ENCODE results near the gene ATR.

The ATR gene

DNA sequence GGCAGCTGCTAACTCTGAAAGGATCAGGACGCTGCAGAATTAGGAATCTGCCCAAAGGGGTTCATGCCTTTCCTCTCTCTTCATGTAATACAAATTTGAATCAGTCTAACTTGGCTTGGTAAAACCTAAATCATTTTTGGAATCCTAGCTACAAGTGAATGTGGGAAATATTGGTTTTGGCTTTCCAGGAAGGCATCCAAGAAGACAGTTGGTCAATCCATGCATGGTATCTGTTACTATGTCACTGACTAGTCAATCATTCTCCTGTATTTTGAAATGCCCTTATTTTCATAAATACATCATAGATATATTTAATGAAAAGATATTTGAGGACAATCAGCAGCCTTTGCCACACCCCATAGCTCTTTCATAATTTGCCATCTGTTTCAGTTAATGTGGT is 10.2 kb upstream of the ATR start:
- H3K27ac ChIP-seq (ENCODE audit: extremely low read depth, low read depth, low read length), result no peak overlapping the region
- TF ChIP-seq, protein P1, sequence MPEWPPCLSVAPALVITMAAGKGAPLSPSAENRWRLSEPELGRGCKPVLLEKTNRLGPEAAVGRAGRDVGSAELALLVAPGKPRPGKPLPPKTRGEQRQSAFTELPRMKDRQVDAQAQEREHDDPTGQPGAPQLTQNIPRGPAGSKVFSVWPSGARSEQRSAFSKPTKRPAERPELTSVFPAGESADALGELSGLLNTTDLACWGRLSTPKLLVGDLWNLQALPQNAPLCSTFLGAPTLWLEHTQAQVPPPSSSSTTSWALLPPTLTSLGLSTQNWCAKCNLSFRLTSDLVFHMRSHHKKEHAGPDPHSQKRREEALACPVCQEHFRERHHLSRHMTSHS (tag by site-specific recombination; IDR thresholded peaks at IDR 0.05), result no peak
- TF ChIP-seq, protein P2, sequence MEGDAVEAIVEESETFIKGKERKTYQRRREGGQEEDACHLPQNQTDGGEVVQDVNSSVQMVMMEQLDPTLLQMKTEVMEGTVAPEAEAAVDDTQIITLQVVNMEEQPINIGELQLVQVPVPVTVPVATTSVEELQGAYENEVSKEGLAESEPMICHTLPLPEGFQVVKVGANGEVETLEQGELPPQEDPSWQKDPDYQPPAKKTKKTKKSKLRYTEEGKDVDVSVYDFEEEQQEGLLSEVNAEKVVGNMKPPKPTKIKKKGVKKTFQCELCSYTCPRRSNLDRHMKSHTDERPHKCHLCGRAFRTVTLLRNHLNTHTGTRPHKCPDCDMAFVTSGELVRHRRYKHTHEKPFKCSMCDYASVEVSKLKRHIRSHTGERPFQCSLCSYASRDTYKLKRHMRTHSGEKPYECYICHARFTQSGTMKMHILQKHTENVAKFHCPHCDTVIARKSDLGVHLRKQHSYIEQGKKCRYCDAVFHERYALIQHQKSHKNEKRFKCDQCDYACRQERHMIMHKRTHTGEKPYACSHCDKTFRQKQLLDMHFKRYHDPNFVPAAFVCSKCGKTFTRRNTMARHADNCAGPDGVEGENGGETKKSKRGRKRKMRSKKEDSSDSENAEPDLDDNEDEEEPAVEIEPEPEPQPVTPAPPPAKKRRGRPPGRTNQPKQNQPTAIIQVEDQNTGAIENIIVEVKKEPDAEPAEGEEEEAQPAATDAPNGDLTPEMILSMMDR (tag by site-specific recombination; IDR thresholded peaks at IDR 0.05), result no peak
- TF ChIP-seq ZNF248 (tag by site-specific recombination; IDR thresholded peaks at IDR 0.05) (no peak), ZNF394 (tag by site-specific recombination; IDR thresholded peaks at IDR 0.05; ENCODE audit: borderline replicate concordance) (no peak), ZNF10 (tag by site-specific recombination; IDR thresholded peaks at IDR 0.05) (no peak), ZNF510 (tag by site-specific recombination; IDR thresholded peaks at IDR 0.05; ENCODE audit: insufficient replicate concordance) (no peak), ZNF473 (tag by site-specific recombination; IDR thresholded peaks at IDR 0.05) (no peak), KLF9 (tag by site-specific recombination; IDR thresholded peaks at IDR 0.05; ENCODE audit: low read depth) (no peak), SP7 (tag by site-specific recombination; IDR thresholded peaks at IDR 0.05) (no peak), ZNF155 (tag by site-specific recombination; IDR thresholded peaks at IDR 0.05) (no peak), ZNF214 (tag by site-specific recombination; IDR thresholded peaks at IDR 0.05; ENCODE audit: borderline replicate concordance) (no peak), OSR2 (tag by site-specific recombination; IDR thresholded peaks at IDR 0.05) (no peak)
- TF ChIP-seq, protein P3, sequence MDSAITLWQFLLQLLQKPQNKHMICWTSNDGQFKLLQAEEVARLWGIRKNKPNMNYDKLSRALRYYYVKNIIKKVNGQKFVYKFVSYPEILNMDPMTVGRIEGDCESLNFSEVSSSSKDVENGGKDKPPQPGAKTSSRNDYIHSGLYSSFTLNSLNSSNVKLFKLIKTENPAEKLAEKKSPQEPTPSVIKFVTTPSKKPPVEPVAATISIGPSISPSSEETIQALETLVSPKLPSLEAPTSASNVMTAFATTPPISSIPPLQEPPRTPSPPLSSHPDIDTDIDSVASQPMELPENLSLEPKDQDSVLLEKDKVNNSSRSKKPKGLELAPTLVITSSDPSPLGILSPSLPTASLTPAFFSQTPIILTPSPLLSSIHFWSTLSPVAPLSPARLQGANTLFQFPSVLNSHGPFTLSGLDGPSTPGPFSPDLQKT (IDR thresholded peaks at IDR 0.05; ENCODE audit: borderline replicate concordance, low read depth, low read length), result no peak
- TF ChIP-seq, protein P4, sequence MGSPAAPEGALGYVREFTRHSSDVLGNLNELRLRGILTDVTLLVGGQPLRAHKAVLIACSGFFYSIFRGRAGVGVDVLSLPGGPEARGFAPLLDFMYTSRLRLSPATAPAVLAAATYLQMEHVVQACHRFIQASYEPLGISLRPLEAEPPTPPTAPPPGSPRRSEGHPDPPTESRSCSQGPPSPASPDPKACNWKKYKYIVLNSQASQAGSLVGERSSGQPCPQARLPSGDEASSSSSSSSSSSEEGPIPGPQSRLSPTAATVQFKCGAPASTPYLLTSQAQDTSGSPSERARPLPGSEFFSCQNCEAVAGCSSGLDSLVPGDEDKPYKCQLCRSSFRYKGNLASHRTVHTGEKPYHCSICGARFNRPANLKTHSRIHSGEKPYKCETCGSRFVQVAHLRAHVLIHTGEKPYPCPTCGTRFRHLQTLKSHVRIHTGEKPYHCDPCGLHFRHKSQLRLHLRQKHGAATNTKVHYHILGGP (tag by site-specific recombination; IDR thresholded peaks at IDR 0.05), result no peak
- TF ChIP-seq, protein P5, sequence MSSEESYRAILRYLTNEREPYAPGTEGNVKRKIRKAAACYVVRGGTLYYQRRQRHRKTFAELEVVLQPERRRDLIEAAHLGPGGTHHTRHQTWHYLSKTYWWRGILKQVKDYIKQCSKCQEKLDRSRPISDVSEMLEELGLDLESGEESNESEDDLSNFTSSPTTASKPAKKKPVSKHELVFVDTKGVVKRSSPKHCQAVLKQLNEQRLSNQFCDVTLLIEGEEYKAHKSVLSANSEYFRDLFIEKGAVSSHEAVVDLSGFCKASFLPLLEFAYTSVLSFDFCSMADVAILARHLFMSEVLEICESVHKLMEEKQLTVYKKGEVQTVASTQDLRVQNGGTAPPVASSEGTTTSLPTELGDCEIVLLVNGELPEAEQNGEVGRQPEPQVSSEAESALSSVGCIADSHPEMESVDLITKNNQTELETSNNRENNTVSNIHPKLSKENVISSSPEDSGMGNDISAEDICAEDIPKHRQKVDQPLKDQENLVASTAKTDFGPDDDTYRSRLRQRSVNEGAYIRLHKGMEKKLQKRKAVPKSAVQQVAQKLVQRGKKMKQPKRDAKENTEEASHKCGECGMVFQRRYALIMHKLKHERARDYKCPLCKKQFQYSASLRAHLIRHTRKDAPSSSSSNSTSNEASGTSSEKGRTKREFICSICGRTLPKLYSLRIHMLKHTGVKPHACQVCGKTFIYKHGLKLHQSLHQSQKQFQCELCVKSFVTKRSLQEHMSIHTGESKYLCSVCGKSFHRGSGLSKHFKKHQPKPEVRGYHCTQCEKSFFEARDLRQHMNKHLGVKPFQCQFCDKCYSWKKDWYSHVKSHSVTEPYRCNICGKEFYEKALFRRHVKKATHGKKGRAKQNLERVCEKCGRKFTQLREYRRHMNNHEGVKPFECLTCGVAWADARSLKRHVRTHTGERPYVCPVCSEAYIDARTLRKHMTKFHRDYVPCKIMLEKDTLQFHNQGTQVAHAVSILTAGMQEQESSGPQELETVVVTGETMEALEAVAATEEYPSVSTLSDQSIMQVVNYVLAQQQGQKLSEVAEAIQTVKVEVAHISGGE (tag by site-specific recombination; conservative IDR thresholded peaks at IDR 0.05; ENCODE audit: low read depth), result no peak
- TF ChIP-seq, protein P6, sequence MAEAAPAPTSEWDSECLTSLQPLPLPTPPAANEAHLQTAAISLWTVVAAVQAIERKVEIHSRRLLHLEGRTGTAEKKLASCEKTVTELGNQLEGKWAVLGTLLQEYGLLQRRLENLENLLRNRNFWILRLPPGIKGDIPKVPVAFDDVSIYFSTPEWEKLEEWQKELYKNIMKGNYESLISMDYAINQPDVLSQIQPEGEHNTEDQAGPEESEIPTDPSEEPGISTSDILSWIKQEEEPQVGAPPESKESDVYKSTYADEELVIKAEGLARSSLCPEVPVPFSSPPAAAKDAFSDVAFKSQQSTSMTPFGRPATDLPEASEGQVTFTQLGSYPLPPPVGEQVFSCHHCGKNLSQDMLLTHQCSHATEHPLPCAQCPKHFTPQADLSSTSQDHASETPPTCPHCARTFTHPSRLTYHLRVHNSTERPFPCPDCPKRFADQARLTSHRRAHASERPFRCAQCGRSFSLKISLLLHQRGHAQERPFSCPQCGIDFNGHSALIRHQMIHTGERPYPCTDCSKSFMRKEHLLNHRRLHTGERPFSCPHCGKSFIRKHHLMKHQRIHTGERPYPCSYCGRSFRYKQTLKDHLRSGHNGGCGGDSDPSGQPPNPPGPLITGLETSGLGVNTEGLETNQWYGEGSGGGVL (tag by site-specific recombination; IDR thresholded peaks at IDR 0.05), result no peak
- TF ChIP-seq, protein P7, sequence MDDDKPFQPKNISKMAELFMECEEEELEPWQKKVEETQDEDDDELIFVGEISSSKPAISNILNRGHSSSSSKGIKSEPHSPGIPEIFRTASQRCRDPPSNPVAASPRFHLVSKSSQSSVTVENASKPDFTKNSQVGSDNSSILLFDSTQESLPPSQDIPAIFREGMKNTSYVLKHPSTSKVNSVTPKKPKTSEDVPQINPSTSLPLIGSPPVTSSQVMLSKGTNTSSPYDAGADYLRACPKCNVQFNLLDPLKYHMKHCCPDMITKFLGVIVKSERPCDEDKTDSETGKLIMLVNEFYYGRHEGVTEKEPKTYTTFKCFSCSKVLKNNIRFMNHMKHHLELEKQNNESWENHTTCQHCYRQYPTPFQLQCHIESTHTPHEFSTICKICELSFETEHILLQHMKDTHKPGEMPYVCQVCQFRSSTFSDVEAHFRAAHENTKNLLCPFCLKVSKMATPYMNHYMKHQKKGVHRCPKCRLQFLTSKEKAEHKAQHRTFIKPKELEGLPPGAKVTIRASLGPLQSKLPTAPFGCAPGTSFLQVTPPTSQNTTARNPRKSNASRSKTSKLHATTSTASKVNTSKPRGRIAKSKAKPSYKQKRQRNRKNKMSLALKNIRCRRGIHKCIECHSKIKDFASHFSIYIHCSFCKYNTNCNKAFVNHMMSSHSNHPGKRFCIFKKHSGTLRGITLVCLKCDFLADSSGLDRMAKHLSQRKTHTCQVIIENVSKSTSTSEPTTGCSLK (tag by site-specific recombination; IDR thresholded peaks at IDR 0.05), result no peak
- CTCF ChIA-PET, result interaction anchor here (0.6 to 0.8 kb wide), 3 partner anchors 310 to 471 kb away, joined by 3 to 4 read pairs (median 4); no protein-coding TSS in a partner anchor
- POLR2A ChIA-PET, result interaction anchor here (0.5 kb wide), 1 partner anchor 153 kb away, joined by 4 read pairs; no protein-coding TSS in a partner anchor
- no peak overlapping the region for H3K4me3 ChIP-seq (ENCODE audit: low read depth, low read length)
- H3K9me3 ChIP-seq (ENCODE audit: control insufficient read depth, insufficient read depth, low read depth, low read length), result no peaks in the 10 kb centered on the region
- no peaks in the 10 kb centered on the region for H3K36me3 ChIP-seq (ENCODE audit: control insufficient read depth in 2 of 2, insufficient read depth in 1 of 2, low read length in 2 of 2)
- no peaks in the 10 kb centered on the region for H3K4me1 ChIP-seq (ENCODE audit: control insufficient read depth, insufficient read depth, low read length)

Measured in HEK293 (cell line).